GM21526 (cell line): Measurements from ENCODE around the gene MESD.

Source experiments
- ATAC-seq: cut with Tn5 transposase; IDR thresholded peaks from one replicate; pipeline ENCODE4 v1.9.1; 2021; ENCODE audit warnings: moderate library complexity; ENCODE audit not compliant: unreplicated experiment, low FRiP score

MESD gene

GRCh38 chr15:80992006-80992405, 2.4 kb upstream of the MESD start:
- ATAC-seq = no peak

GRCh38 chr15:80991421-80991820, 1.8 kb upstream of the MESD start:
- no peak for ATAC-seq

GRCh38 chr15:80990955-80991354, 1.3 kb upstream of the MESD start:
- ATAC-seq = no peak

GRCh38 chr15:80989081-80989517, 520 bp downstream of the MESD start:
- ATAC-seq = peak; percentile 19

- no peak for ATAC-seq
These were observed 1.3 kb downstream of the MESD start for GRCh38 chr15:80988148-80988796.

GRCh38 chr15:80986487-80986886, 3.1 kb downstream of the MESD start:
- no peak for ATAC-seq

GRCh38 chr15:80985981-80986380, 3.6 kb downstream of the MESD start:
- no peak for ATAC-seq

GRCh38 chr15:80984856-80985255, 4.8 kb downstream of the MESD start:
- ATAC-seq = no peak

- ATAC-seq = no peak
These were observed 6.8 kb downstream of the MESD start for GRCh38 chr15:80982839-80983238.

- ATAC-seq = no peak
These were observed 7.4 kb downstream of the MESD start for GRCh38 chr15:80982205-80982604.

- no peak for ATAC-seq
These were observed 9.9 kb downstream of the MESD start for GRCh38 chr15:80979538-80980200.

GRCh38 chr15:80978685-80979329, 10.8 kb downstream of the MESD start:
- ATAC-seq = no peak

GRCh38 chr15:80977627-80978036, 12.0 kb downstream of the MESD start:
- ATAC-seq = no peak

GRCh38 chr15:80976851-80977250, 12.8 kb downstream of the MESD start:
- no peak for ATAC-seq

- ATAC-seq = no peak
These were observed 14.7 kb downstream of the MESD start for GRCh38 chr15:80974914-80975313.

GRCh38 chr15:80972276-80972675, 17.3 kb downstream of the MESD start:
- no peak for ATAC-seq

- no peak for ATAC-seq
These were observed 18.5 kb downstream of the MESD start for GRCh38 chr15:80971143-80971542.

GRCh38 chr15:80970658-80971057, 19.0 kb downstream of the MESD start:
- ATAC-seq = no peak

- ATAC-seq = no peak
These were observed 19.5 kb downstream of the MESD start for GRCh38 chr15:80970018-80970657.

- no peak for ATAC-seq
These were observed 20.3 kb downstream of the MESD start for GRCh38 chr15:80969316-80969715.

- no peak for ATAC-seq
These were observed 21.6 kb downstream of the MESD start for GRCh38 chr15:80967991-80968510.
